Gastrocnemius medialis (tissue), 4 donors: ENCODE measurements around the gene PURA.

Experiments used
- POLR2A ChIP-seq, 2 donors: fragments of 450-650 bp; IDR thresholded peaks; one replicate each; pipeline ENCODE4 v1.6.1; 2017; ENCODE audit warnings: antibody characterized with exemption in 2 of 2, mild to moderate bottlenecking in 2 of 2, moderate library complexity in 2 of 2
- TF ChIP-seq, protein P1 (sequence below), 5 experiments: fragments of 450-650 bp in 3 of 5; fragments of 200-600 bp in 2 of 5; sonication (generic) in 2 of 5; IDR thresholded peaks in 4 of 5; conservative IDR thresholded peaks in 1 of 5; 1 replicate in 4 of 5; 2 replicates in 1 of 5; pipeline ENCODE4 v1.5.1; 2016 to 2019; ENCODE audit warnings: antibody characterized with exemption in 5 of 5, mild to moderate bottlenecking in 3 of 5, moderate library complexity in 3 of 5

DNA sequence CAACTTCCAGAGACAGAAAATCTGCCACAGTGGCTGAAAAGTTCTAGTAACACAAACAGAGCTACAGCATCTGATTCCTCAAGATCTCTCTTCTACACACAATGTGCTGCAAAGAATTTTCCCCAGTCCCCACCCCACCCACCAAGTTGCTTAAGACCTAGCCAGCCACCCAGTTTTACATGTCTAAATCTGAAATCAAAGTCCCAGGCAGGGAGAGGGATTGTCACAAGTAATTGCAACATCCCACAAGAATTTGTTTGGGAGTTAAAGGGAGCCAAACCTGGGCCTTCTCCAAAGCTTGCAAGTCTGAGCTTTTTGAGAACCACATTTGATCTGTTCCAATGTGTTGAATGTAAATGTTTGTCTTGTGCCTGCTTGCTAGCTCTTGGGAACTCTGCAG, 27.3 kb downstream of the PURA start:
- TF ChIP-seq, protein P1, sequence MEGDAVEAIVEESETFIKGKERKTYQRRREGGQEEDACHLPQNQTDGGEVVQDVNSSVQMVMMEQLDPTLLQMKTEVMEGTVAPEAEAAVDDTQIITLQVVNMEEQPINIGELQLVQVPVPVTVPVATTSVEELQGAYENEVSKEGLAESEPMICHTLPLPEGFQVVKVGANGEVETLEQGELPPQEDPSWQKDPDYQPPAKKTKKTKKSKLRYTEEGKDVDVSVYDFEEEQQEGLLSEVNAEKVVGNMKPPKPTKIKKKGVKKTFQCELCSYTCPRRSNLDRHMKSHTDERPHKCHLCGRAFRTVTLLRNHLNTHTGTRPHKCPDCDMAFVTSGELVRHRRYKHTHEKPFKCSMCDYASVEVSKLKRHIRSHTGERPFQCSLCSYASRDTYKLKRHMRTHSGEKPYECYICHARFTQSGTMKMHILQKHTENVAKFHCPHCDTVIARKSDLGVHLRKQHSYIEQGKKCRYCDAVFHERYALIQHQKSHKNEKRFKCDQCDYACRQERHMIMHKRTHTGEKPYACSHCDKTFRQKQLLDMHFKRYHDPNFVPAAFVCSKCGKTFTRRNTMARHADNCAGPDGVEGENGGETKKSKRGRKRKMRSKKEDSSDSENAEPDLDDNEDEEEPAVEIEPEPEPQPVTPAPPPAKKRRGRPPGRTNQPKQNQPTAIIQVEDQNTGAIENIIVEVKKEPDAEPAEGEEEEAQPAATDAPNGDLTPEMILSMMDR (IDR thresholded peaks at IDR 0.05 in 4 of 5, conservative IDR thresholded peaks at IDR 0.05 in 1 of 5), result no peak
- no peak for TF ChIP-seq POLR2A (IDR thresholded peaks at IDR 0.05)
